HG02885 (cell line): ENCODE measurements around the gene FGF10.

Experiments used
- ATAC-seq: cut with Tn5 transposase; IDR thresholded peaks from one replicate; pipeline ENCODE4 v1.9.1; 2021; ENCODE audit warnings: mild to moderate bottlenecking; ENCODE audit not compliant: unreplicated experiment, poor library complexity

The FGF10 gene

DNA sequence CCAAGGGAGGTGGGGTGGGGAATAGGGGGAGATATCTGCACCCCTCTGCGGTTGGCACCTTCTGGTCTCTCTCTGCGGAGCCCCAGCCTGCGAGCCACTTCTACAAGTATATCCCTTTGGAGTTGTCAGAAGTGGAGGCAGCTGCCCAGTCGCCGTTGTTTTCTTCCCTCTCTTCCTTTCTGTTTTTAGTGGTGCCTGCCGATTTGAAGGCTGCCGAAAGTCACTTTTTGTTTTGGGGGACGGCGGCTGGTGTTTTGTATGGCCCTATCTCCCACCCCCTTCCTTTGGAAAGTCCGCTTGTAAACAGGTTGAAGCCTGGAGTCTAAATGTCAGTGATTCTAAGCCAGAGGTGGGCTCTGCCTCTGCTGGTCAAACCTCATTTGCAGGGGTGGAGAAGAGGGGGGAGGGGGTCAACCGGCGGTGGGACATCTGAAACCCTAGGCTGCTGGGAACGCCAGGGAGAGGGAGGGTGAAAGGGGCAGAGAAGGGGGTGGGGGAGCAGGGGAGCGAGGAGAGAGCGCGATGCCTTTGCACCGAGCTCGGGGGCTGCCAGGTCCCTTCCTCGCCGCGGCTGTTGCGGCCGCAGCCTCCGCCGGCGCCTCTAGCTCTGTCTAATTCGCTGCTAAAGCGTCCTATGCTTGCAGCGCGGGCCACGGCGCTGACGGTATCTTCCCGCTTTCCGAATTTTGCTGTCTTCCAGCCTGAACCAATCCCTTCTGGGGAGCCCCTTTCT is at the start of gene FGF10:
FGF10 (minus strand) TSS at position 331 of the 733 bp plus-strand sequence. CDS start 738 bp downstream, outside the sequence.
- ATAC-seq = no peak

GRCh38 chr5:44426944-44427343 is 37.7 kb upstream of the FGF10 start:
- ATAC-seq = no peak

GRCh38 chr5:44412286-44412685 is 23.1 kb upstream of the FGF10 start:
- no peak for ATAC-seq

DNA sequence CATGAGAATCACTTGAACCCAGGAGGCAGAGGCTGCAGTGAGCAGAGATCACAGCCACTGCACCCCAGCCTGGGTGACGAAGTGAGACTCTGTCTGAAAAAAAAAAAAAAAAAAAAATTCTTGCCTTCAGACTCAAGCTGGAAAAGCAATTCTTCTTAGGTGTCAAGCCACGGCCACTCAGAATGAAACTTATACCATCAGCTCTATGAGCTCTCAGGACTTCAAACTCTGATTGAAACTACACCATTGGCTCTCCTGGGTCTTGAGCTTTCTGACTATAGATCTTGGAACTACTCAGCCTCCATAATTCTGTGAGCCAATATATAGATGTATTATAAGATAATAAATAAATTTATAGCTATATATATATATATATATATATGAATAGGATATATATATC is 12.9 kb upstream of the FGF10 start:
- no peak for ATAC-seq

- ATAC-seq = no peak
Measured at GRCh38 chr5:44401611-44402010, 12.4 kb upstream of the FGF10 start.

GRCh38 chr5:44398382-44398781 is 9.2 kb upstream of the FGF10 start:
- no peak for ATAC-seq

- ATAC-seq = no peak
Measured at GRCh38 chr5:44396312-44396711, 7.1 kb upstream of the FGF10 start.

DNA sequence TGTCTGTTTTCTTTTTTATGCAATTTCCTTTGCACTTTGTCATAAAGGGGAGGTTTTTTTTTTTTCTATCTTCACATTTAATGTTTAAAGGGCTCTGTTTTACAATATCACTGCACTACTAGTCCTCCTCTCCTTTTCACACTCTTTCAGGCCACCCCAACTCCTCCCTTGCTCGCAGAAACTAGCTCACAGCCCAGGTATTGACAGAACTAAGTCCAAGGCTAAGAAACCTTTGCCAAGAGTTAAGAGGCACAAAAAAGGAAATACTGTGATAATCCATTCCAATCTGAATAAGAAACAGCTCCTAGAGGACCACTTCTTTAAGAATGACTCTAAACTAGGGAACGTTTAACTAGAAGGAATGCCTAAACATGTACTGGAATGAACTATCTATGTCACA is 1.1 kb upstream of the FGF10 start:
- ATAC-seq = no peak

DNA sequence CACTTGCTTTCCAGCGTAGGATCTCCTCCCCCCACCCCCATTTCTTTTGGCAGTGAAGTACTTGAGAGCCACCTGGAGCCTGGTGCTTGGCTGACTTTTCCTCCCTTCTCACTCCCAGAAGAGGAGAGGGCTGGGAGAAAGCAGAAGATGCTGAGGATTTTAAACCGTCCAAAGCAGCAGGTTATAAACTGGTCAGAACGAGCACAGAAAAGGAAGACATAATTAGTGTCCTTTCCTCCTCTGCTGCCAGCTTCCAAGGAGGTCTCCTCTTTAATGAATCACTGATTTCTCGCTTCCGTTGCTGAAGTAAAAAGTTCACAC is 563 bp upstream of the FGF10 start:
- no peak for ATAC-seq

DNA sequence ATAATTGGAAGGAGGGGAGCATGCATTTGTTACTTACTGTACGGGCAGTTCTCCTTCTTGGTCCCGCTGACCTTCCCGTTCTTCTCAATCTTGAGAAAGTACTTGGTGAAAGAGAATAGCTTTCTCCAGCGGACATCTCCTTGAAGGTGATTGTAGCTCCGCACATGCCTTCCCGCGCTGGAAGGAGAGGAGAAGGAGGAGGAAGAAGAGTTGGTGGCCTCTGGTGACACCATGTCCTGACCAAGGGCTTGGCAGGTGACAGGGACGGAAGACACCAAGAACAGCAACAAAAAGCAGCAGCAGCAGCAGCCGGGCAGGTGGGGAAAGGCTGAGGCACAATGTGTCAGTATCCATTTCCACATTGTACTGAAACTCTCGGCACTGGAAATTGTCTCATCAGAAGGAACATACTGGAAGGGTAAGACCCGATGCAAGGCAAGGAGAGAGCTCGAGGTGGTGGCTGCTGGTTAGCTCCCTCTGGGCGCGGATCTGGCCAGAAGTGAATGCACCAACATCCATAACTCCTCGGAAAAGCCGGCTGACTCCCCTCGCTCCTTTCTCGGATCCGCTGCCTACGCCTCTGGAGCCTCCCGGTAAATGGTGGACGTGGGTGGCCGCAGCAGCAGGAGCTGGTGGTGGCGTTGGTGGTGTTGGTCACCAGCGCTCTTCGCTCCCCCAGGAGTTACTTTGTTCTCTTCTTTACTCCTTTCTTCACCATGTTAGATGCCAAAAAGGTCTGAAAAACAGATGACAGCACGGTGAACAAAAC is 715 bp downstream of the FGF10 start:
- no peak for ATAC-seq

GRCh38 chr5:44387921-44388320 is 1.3 kb downstream of the FGF10 start:
- no peak for ATAC-seq

DNA sequence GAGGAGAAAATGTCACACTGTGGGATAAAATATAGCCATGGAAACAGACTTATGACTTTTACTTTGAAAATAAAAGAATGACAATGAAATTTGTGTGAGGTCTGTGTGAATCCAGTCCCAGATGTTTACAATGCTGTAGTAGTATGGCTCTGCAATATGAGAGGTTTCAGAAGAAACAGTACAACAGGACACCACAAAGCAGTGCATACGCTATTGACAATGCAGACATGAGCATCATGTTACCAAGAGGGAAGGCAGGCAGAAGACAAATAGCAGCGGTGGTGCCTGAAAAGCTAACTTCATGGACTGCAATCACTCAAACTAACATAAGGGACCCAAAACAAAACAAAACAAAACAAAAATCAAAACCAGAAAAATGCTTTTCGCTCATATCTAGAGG is 1.8 kb downstream of the FGF10 start:
- no peak for ATAC-seq

GRCh38 chr5:44385291-44385900 is 3.8 kb downstream of the FGF10 start:
- ATAC-seq = no peak

GRCh38 chr5:44384816-44385215 is 4.4 kb downstream of the FGF10 start:
- no peak for ATAC-seq

- no peak for ATAC-seq
Measured at GRCh38 chr5:44382894-44383293, 6.3 kb downstream of the FGF10 start.

DNA sequence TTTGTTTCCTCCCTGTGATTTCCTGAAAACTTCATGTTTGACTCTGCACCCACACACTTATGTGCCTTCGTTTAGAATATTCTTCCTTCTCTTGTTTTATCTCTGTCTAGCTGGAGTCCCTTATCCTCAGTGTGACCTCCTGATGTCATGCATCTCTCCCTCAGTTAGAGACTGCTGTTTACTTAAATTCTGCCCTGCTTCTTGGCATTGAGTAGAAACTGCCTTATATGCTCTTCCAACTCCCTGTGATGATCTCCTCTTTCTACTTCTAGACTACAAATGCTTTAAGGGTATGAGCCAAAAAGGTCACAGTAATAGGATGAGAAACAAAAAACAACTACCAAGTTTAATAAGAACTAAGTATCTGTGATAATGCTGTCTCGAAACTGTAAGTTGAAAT is 12.2 kb downstream of the FGF10 start:
- no peak for ATAC-seq

DNA sequence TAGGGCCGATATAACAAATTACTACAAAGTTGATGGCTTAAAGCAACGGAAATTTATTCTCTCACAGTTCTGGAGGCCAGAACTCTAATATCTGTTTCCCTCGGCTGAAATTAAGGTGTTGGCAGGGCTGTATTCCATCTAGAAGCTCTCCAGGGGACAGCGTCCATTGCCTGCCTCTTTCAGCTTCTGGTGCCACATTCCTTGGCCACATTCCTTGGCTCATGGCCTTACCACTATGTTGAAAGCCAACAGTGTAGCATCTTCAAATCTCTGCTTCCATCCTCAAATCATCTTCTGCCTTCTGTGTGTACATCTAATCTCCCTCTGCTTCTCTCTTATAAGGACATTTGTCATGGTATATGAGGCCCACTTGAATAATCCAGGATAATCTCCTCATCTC is 17.2 kb downstream of the FGF10 start:
- ATAC-seq = no peak

DNA sequence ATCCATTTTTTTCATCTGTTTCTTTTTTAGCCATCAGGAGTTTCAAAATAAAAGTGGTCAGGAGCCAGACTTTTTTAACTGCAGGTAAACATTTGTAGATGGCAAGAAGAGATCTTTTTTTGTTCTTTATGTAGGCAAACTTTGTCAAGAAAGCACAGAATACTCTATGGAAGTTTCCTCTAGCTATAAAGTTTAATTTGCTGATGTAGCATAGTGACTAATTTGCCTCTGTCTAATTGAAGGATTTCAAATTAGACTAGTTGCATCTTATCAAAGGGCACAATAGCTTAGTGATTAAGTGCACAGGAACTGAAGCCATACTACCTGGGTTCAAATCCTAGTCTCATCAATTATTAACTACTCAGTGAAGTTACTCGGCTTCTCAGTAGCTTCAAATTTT is 22.0 kb downstream of the FGF10 start:
- ATAC-seq = no peak

DNA sequence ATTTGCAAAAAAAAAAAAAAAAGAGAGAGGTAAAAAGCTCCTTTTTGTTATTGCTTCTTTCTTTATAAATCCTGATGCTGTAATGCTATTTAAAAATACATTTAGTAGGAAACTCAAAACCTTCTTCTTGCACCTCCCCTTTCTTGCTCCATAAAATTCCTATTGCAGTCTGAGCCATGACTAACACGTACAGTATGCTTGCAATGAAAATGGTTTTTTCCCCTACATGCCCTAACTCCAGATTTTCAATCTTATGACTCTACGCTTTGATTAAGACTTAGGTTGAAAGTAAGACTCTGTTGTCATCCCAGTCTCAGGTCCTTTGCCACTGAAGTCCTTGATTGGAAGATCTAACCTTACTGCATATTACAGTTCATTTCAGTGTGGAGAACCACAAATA is 23.9 kb downstream of the FGF10 start:
- ATAC-seq = no peak

- ATAC-seq = no peak
Measured at GRCh38 chr5:44364097-44364496, 25.1 kb downstream of the FGF10 start.

GRCh38 chr5:44361342-44362001 is 27.7 kb downstream of the FGF10 start:
- ATAC-seq = no peak
